Panc1 (cell line): Measurements from ENCODE around the gene LMAN2. TPM values are rescaled to one million over a fixed set of nuclear protein-coding genes. Genes with fewer than 3 reads are reported as not detected.

Experiments
- ATAC-seq: fragments of 200-7000 bp; cut with Tn5 transposase; 2 replicates; pipeline ENCODE4 v1.9.1; 2020; ENCODE audit warnings: mild to moderate bottlenecking, moderate library complexity
- BruUV-seq: library from RNA; stranded (reverse); fragments of 400-500 nt; replicated peaks from 2 replicates; lab custom pipeline; 2021; lab: Mats Ljungman, UMichigan
- CTCF ChIA-PET: fragments of 300-600 bp; sonication (Branson Sonifier 250); formaldehyde crosslinking; loops from one replicate; lab custom pipeline; 2022; ENCODE audit warnings: antibody characterized with exemption; lab: Charles Lee
- POLR2A ChIA-PET: fragments of 300-600 bp; sonication (Branson Sonifier 250); formaldehyde crosslinking; loops from one replicate; lab custom pipeline; 2022; ENCODE audit warnings: antibody characterized with exemption; lab: Charles Lee
- DNase-seq: peaks from one replicate; pipeline ENCODE4 v3.0.0-alpha.2; 2010; ENCODE audit warnings: low read depth, low spot score
- H3K27ac ChIP-seq: 2 replicates; pipeline ENCODE4 v1.5.1; 2011; ENCODE audit warnings: mild to moderate bottlenecking, low read length, inconsistent platforms
- H3K27me3 ChIP-seq: fragments of 200-500 bp; sonication (Bioruptor generic); 2 replicates; pipeline ENCODE4 v1.6.0; 2014; ENCODE audit warnings: low read length, inconsistent platforms; ENCODE audit not compliant: control insufficient read depth, insufficient read depth
- H3K36me3 ChIP-seq: fragments of 200-500 bp; sonication (Bioruptor generic); 2 replicates; pipeline ENCODE4 v1.5.1; 2014; ENCODE audit warnings: inconsistent platforms, mild to moderate bottlenecking, low read length, moderate library complexity; ENCODE audit not compliant: control insufficient read depth, insufficient read depth
- H3K4me1 ChIP-seq: 2 replicates; pipeline ENCODE4 v1.5.1; 2011; ENCODE audit warnings: inconsistent platforms, mild to moderate bottlenecking, low read length, moderate library complexity; ENCODE audit not compliant: control insufficient read depth, insufficient read depth
- H3K4me3 ChIP-seq, 2 experiments: 2 replicates each; pipeline ENCODE4 v1.5.1; 2011 to 2012; ENCODE audit warnings: low read depth in 2 of 2, low read length in 2 of 2, mild to moderate bottlenecking in 2 of 2, inconsistent platforms in 1 of 2, moderate library complexity in 1 of 2
- H3K9me3 ChIP-seq: fragments of 200-500 bp; sonication (Bioruptor generic); 2 replicates; pipeline ENCODE4 v1.5.1; 2014; ENCODE audit warnings: low read depth, mild to moderate bottlenecking, inconsistent platforms, low read length, moderate library complexity; ENCODE audit not compliant: control insufficient read depth, insufficient read depth
- CTCF ChIP-seq: fragments of 450-650 bp; IDR thresholded peaks from 2 replicates; pipeline ENCODE4 v1.5.1; 2017; ENCODE audit warnings: mild to moderate bottlenecking
- POLR2AphosphoS5 ChIP-seq: IDR thresholded peaks from 2 replicates; pipeline ENCODE4 v1.6.1; 2012; ENCODE audit warnings: mild to moderate bottlenecking, low read depth, low read length, moderate library complexity
- REST ChIP-seq, 2 experiments: IDR thresholded peaks; 2 replicates each; pipeline ENCODE4 v1.6.1; 2011 to 2012; ENCODE audit warnings: low read depth in 2 of 2, control low read depth in 1 of 2, low read length in 1 of 2, mild to moderate bottlenecking in 1 of 2, moderate library complexity in 1 of 2; ENCODE audit not compliant: insufficient read depth in 1 of 2
- SIN3A ChIP-seq: IDR thresholded peaks from 2 replicates; pipeline ENCODE4 v1.6.1; 2012; ENCODE audit warnings: low read depth, mild to moderate bottlenecking, low read length, moderate library complexity, borderline replicate concordance; ENCODE audit not compliant: insufficient read depth
- TCF7L2 ChIP-seq: IDR thresholded peaks from 2 replicates; pipeline ENCODE4 v1.6.1; 2011; ENCODE audit warnings: mild to moderate bottlenecking, low read depth, low read length, inconsistent platforms
- in situ Hi-C: cut with HindIII; loops from 2 replicates; pipeline ENCODE4 v1.10.0; 2016; ENCODE audit warnings: low sequenced_read_pairs, low pct_unique_long_range_greater_than_20kb
- intact Hi-C: fragments of 100-400 bp; cut with micrococcal nuclease; formaldehyde crosslinking; loops from one replicate; pipeline ENCODE4 v1.10.0; 2022; ENCODE audit not compliant: unreplicated experiment
- total RNA-seq: library from RNA; stranded (reverse); gene quantifications from one replicate; pipeline ENCODE4 v1.2.1, GENCODE V29; 2021; ENCODE audit not compliant: unreplicated experiment

The LMAN2 gene
- total RNA-seq, 1 experiment from 2014 or later, result 140 TPM

DNA sequence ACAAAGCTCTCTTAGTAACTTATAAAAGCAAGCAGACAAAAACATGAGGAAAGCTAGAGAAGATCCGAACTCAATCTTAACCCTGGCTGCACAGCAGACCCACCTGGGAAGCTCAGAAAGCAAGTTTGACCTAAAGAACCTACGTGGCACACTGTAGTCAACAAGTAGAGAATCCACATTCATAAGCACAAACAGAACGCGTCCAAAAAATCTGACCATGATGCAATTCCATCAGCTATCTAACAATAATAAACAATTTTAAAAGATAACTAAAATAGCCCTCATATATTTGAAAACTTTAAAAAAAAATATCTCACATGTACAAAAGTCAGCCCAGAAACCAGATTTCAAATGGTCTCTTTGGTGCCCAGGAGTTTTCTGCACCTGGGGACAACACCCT is 4.6 kb downstream of the LMAN2 start:
- TF ChIP-seq CTCF (no peak), REST (IDR thresholded peaks at IDR 0.05; ENCODE audit: insufficient read depth in 1 of 2, low read depth in 2 of 2, low read length in 1 of 2) (no peak), SIN3A (no peak), POLR2AphosphoS5 (no peak)
- no peak overlapping the region for H3K4me3 ChIP-seq
- no peak overlapping the region for H3K27ac ChIP-seq
- H3K4me1 ChIP-seq, result peaks cover 23% of the 10 kb centered on the region
- ATAC-seq (no peak), DNase-seq (no peak)
- H3K9me3 ChIP-seq, result no peaks in the 10 kb centered on the region
- POLR2A ChIA-PET, result interaction anchor here (0.6 kb wide), 3 partner anchors 67 to 343 kb away, joined by 4 to 6 read pairs (median 4); no protein-coding TSS in a partner anchor
- in situ Hi-C loops, result no loop called here
- intact Hi-C loops, result no loop called here
- H3K36me3 ChIP-seq, result peaks cover under 1% of the 10 kb centered on the region; the same call in 1 of the 2 replicates
- CTCF ChIA-PET, result no interaction called here
- no TSS peak for BruUV-seq
- no peaks in the 10 kb centered on the region for H3K27me3 ChIP-seq

DNA sequence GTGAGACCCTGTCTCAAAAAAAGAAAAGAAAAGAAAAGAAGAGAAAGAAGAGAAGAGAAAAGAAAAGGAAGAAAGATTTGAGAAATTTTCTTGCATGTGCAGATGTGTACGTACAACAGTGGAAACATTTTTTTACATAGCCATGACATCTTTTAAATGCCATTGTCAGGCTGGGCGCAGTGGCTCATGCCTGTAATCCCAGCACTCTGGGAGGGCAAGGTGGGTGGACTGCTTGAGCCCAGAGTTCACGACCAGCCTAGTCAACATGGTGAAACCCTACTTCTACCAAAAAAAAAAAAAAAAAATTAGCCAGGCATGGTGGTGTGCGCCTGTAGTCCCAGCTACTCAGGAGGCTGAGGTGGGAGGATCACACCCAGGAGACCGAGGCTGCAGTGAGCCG is 6.6 kb downstream of the LMAN2 start:
- H3K27me3 ChIP-seq, result no peaks in the 10 kb centered on the region
- POLR2A ChIA-PET, result no interaction called here
- no peaks in the 10 kb centered on the region for H3K9me3 ChIP-seq
- CTCF ChIA-PET, result no interaction called here
- no TSS peak for BruUV-seq
- no peak for TF ChIP-seq CTCF
- TF ChIP-seq POLR2AphosphoS5, result no peak
- no peak for TF ChIP-seq TCF7L2
- TF ChIP-seq REST (IDR thresholded peaks at IDR 0.05; ENCODE audit: insufficient read depth in 1 of 2, low read depth in 2 of 2, low read length in 1 of 2), result no peak
- TF ChIP-seq SIN3A, result no peak
- H3K4me3 ChIP-seq, result no peak overlapping the region
- ATAC-seq, result no peak
- H3K4me1 ChIP-seq, result peaks cover 15% of the 10 kb centered on the region
- intact Hi-C loops, result no loop called here
- peaks cover 7% of the 10 kb centered on the region for H3K36me3 ChIP-seq
- in situ Hi-C loops, result no loop called here
- no peak for DNase-seq
- H3K27ac ChIP-seq, result no peak overlapping the region
